SJCRH30 (cell line): ENCODE data around the gene GFPT1. TPM values are rescaled to one million over a fixed set of nuclear protein-coding genes. Genes with fewer than 3 reads are reported as not detected.

Source experiments
- DNase-seq, 2 experiments: peaks; one replicate each; pipeline ENCODE4 v3.0.0-alpha.2; 2015 to 2020
- H3K27ac ChIP-seq: fragments of 250-450 bp; sonication (Bioruptor Pico); 2 replicates; pipeline ENCODE4 v1.5.1; 2020; ENCODE audit warnings: mild to moderate bottlenecking, moderate library complexity
- H3K27me3 ChIP-seq: fragments of 250-450 bp; sonication (Bioruptor Pico); 2 replicates; pipeline ENCODE4 v1.5.1; 2020; ENCODE audit warnings: mild to moderate bottlenecking, moderate library complexity
- H3K36me3 ChIP-seq: fragments of 250-450 bp; sonication (Bioruptor Pico); 2 replicates; pipeline ENCODE4 v1.5.1; 2020; ENCODE audit warnings: mild to moderate bottlenecking, moderate library complexity
- H3K4me1 ChIP-seq: fragments of 250-450 bp; sonication (Bioruptor Pico); 2 replicates; pipeline ENCODE4 v1.5.1; 2020; ENCODE audit warnings: mild to moderate bottlenecking, moderate library complexity
- H3K4me3 ChIP-seq: fragments of 250-450 bp; sonication (Bioruptor Pico); 2 replicates; pipeline ENCODE4 v1.5.1; 2020; ENCODE audit warnings: mild to moderate bottlenecking, moderate library complexity
- H3K9me3 ChIP-seq: fragments of 250-450 bp; sonication (Bioruptor Pico); replicated peaks from 2 replicates; pipeline ENCODE4 v1.5.1; 2020; ENCODE audit warnings: mild to moderate bottlenecking, moderate library complexity
- total RNA-seq: library from RNA; depleted of rRNA; stranded (reverse); fragments of >200 nt; shearing (Covaris generic); gene quantifications from 2 replicates; pipeline ENCODE4 v1.2.3, GENCODE V29; 2014

The GFPT1 gene
- total RNA-seq, 1 experiment from 2014 or later = 59.9 TPM

DNA sequence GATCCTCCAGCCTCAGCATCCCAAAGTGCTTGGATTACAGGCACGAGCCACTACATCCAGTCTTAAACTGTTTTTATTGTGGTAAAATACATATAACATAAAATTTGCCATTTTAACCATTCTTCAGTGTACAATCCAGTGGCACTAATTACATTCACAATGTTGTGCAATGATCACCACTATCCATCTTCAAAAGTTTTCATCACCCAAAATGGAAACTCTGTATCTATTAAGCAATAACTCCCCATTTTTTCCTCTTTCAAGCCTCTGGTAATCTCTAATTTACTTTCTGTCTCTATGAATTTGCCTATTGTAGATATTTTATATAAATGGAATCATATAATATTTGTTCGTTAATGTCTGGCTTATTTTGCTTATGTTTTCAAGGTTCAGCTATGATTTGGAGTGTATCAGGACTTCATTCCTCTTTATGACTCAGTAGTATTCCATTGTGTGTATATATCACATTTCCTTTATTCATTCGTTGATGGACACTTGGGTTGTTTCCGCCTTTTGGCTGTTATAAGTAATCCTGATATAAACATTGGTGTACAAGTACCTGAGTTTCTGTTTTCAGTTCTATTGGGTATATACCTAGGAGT, 71.8 kb downstream of the GFPT1 start:
- Histone ChIP-seq H3K27ac (no peak overlapping the region), H3K27me3 (no peaks in the 10 kb centered on the region), H3K4me3 (no peak overlapping the region), H3K9me3 (peaks cover 8% of the 10 kb centered on the region), H3K4me1 (no peaks in the 10 kb centered on the region; the same call in none of the 2 replicates), H3K36me3 (peaks cover 12% of the 10 kb centered on the region)
- DNase-seq = no peak

DNA sequence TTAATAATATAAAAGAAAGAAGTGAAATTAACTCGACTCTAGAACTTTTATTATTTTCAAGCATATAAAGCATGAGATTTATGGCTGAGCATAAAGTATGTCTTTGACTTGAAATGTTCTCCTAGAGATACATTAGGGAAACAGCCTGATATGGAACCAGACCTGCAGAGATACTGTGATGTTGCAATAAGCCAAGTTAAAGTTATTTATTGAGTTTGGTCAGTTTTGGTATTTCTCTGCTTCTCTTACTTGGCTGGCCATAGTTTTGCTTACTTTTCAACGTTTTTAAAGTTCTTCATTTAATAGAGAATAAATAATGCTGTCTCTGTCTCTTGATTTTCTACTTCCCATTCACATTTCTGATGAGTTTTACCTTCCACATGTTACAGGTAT, 76.0 kb downstream of the GFPT1 start:
- Histone ChIP-seq H3K4me1 (peaks cover 8% of the 10 kb centered on the region), H3K27ac (no peak overlapping the region), H3K27me3 (no peaks in the 10 kb centered on the region), H3K4me3 (no peak overlapping the region), H3K36me3 (peaks cover 4% of the 10 kb centered on the region), H3K9me3 (peaks cover 8% of the 10 kb centered on the region)
- DNase-seq = no peak

DNA sequence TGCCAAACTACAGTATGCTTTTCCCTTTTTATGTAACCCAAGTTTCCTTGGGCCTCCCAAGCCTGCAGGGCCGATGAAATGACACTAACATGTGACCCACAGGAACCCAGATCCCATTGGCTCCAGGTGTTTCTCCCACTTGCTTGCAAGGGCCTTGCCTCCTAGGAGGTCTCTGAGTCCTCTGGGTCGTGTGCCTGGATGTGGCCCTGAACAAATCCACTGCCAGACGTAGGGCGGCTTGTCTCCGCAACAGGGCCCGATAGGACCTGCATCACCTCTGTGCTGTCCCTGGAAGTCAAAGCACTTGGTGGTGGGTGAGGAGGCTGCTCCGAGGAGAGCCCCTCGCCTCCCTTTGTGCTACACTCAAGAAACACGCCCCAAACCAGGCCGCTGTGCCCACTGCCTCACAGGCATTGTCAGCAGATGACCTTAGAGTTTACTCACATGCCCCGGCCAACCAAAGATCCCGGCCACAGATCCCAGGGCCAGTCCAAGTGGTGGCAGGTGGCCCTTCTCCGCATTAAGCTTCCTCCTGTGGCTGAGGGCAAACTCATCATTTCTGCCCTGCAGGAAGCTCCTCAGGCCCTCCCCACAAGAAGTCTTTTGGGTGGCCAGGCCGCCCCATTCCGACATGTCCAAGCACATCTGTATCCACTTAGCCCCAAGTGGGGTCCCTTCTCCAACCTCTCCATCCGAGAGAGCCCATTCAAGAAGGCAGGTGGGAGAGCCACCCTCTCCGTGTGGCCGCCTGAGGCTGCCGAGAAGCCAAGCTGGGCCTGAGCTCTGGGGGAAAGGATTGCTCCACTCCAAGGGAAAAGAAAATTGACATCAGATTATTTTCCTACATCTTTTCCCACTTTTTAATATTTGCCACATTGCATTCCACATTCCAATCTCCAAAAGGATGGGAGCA, 76.7 kb downstream of the GFPT1 start:
- no peak overlapping the region for H3K4me3 ChIP-seq
- no peak overlapping the region for H3K27ac ChIP-seq
- H3K27me3 ChIP-seq = no peaks in the 10 kb centered on the region
- no peaks in the 10 kb centered on the region for H3K36me3 ChIP-seq
- DNase-seq = no peak
- H3K4me1 ChIP-seq = peaks cover 8% of the 10 kb centered on the region
- H3K9me3 ChIP-seq = peaks cover 8% of the 10 kb centered on the region

DNA sequence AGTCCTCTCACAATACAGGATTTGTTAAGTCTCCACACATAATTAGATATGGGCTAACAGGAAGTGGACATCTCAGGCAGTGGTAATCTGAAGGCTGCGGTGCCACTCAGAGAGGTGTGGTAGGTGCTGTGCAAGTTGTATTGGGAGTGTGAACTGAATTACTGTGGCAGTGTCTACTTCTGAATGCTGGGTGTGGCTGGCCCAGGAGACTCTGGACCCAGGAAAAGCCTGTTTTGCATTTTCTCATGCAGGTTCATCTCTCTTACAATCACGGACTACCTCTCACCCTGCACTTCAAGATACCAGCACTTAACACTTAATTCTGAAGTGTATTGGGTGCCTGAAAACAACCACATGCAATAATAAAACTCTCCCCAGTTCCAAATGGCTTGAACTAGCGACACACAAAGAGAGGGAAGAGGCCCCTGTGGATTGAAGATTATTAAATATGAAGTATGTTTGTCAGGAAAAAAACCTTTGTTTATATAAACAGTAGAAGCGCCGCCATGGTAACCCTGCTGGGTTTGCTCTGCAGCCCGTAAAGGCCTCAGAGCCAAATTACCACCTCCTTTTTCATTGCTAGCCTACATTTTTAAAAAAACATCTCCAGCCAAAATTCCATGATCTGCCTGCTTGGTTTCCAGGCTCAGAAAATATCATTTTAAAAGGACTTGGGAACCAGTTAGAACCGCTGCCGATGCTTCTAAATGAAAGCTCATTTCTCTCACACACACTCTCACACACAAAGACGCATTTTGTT, 77.5 kb downstream of the GFPT1 start:
- peaks cover 8% of the 10 kb centered on the region for H3K4me1 ChIP-seq
- no peak overlapping the region for H3K27ac ChIP-seq
- no peak overlapping the region for H3K4me3 ChIP-seq
- H3K9me3 ChIP-seq = peaks cover 8% of the 10 kb centered on the region
- DNase-seq = peak in 1 of 2 experiments; percentile 29
- H3K27me3 ChIP-seq = no peaks in the 10 kb centered on the region
- no peaks in the 10 kb centered on the region for H3K36me3 ChIP-seq

DNA sequence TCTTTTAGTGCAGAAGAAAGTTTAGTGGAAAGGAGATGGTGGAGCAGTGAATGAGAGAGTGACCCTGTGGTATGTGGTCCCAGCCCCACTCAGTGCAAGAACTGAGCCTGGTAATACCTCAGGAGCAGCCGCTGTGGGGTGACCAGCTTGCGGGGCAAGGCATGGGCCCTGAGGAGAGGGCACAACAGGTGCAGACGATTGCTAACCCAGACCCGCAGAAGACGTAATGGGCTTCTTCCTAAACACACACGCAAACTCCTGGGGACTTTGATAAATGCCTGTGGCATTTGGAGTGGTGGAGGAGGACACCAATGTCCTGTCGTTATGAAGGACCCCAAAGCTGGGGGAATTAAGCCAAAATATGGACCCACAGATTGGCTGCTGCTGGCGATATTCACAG, 78.7 kb downstream of the GFPT1 start:
- no peak overlapping the region for H3K27ac ChIP-seq

DNA sequence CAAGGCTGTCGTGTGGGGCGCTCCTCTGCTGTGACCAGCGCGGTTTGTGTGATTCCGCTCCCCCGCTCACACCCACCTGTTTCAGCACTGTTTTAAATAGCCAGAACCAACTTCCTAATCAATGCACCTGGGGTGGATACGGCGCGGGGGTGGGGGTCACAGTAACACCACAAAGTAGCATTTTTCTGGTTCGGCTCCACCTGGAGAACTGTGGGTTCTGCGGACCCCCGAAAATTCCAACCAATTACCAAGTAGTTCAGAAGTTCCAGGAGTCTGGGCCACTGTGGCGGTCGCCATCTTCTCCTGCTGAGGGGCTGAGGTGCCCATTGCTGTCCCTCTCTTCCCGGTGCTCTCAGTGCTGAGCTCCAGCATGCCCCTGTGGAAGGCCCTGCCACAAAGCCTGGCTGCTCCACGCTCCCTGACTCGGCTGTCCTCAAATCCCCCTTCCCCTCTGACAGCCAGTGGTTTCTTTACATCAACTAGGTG, 79.4 kb downstream of the GFPT1 start:
- Histone ChIP-seq H3K4me3 (no peak overlapping the region), H3K4me1 (peaks cover 8% of the 10 kb centered on the region), H3K27me3 (no peaks in the 10 kb centered on the region), H3K36me3 (no peaks in the 10 kb centered on the region), H3K9me3 (peaks cover 4% of the 10 kb centered on the region; the same call in 1 of the 2 replicates), H3K27ac (no peak overlapping the region)
- DNase-seq = no peak

More for the DNA sequence above, 78.7 kb downstream of the GFPT1 start:
- no peak overlapping the region for H3K4me3 ChIP-seq
- H3K9me3 ChIP-seq = peaks cover 11% of the 10 kb centered on the region
- DNase-seq = no peak
- H3K36me3 ChIP-seq = no peaks in the 10 kb centered on the region
- no peaks in the 10 kb centered on the region for H3K27me3 ChIP-seq
- peaks cover 8% of the 10 kb centered on the region for H3K4me1 ChIP-seq

DNA sequence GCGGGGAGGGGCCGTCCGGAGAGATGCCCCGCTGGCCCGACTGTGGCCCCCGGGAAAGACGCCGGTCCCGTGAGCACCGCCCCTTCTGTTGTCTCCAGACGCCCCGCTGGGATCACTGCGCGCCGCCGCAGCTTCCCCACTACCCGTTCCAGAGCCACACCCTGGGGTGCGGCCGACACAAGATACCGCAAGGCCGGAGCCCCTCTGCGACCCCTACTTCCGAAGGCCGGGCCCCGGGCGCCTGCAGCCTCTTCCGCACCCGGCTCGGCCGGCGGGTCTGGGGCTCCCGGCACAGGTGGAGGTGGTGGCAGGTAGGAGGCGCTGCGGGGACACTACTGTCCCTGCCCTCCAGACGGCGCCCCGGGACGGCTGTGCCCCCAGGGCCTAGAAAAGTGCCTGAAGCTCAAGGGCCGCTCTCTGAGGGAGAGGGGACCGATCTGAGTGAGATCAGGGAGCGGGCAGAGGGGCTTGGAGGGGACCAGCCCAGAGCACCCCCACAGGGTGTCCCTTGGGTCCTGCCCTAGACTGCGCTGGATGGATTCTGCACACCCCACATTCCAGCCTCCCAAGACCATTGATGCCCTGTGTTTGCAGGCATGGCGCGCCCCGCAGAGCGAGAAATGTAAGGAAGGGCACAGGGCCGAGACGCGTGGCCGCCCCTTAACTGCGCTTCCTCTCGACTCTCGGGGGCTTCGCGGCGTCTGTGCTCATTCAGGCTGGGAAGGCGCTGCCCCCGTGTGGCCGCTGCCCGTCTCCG, 80.0 kb downstream of the GFPT1 start:
- peak overlapping the region; percentile 34 for H3K4me3 ChIP-seq
- H3K4me1 ChIP-seq = peaks cover 8% of the 10 kb centered on the region
- DNase-seq = peak; percentile 88 to 94
- peak overlapping the region; percentile 34 for H3K27ac ChIP-seq
- no peaks in the 10 kb centered on the region for H3K36me3 ChIP-seq
- H3K9me3 ChIP-seq = peaks cover 4% of the 10 kb centered on the region; the same call in 1 of the 2 replicates
- no peaks in the 10 kb centered on the region for H3K27me3 ChIP-seq

DNA sequence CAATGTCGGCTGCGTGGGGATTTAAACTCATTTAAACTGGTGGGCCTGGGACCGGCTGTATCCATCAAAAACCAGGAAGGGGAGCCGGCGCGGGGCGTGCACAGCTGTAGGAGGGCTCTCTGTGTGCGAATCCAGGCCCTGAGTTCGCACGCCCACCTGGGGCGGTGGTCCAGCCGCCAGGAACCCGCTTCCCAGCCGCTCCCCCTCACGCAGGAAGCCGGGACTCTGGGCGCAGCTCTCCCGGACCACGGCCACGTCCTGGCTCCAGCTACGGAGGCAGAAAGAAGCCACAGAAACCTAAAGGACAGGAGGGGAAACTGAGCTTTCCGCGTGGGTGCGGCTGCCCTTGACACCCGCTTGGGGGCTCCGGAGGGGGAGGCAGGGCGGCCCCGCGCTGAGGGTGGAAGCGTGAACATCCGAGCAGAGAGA, 80.6 kb downstream of the GFPT1 start:
- Histone ChIP-seq H3K4me1 (peaks cover 8% of the 10 kb centered on the region), H3K27ac (no peak overlapping the region)

DNA sequence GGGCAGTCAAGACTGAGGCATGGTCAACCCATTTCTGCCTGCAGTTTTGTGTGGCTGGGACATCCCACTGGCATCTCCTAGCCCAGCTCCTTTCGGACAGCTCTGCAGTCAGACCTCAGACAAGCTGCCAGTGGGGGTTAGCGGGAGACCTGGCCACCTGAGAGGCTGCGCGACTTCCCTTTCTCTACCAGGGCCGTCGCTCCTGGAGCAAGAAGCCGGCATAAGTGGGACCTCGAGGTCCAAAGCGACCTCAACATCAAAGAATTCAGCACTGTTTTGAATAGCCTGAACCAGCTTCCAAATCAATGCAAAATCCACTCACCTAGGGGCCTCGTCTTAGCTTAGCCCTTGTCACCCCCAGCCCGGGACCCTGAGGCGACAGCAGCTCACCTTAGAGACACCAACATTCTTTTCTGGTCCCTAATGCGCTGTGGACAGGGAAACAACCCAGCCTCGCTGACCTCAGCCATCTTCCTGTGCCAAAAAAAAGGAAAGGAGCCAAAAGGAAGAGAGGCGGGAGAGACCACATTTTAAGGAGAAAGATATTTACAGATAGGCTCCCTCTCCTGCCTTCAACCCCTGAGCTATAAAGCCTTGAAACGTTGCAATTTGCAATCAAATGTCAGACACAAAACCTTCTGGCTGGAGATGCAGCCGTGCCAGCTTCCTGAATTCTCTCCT, 81.2 kb downstream of the GFPT1 start:
- no peak for DNase-seq
- H3K4me1 ChIP-seq = peaks cover 8% of the 10 kb centered on the region
- H3K4me3 ChIP-seq = no peak overlapping the region
- peaks cover 4% of the 10 kb centered on the region; the same call in 1 of the 2 replicates for H3K9me3 ChIP-seq
- no peak overlapping the region for H3K27ac ChIP-seq
- no peaks in the 10 kb centered on the region for H3K27me3 ChIP-seq
- no peaks in the 10 kb centered on the region for H3K36me3 ChIP-seq

More for the DNA sequence above, 80.6 kb downstream of the GFPT1 start:
- Histone ChIP-seq H3K4me3 (no peak overlapping the region), H3K36me3 (no peaks in the 10 kb centered on the region), H3K9me3 (peaks cover 4% of the 10 kb centered on the region; the same call in 1 of the 2 replicates), H3K27me3 (no peaks in the 10 kb centered on the region)
- DNase-seq = no peak

DNA sequence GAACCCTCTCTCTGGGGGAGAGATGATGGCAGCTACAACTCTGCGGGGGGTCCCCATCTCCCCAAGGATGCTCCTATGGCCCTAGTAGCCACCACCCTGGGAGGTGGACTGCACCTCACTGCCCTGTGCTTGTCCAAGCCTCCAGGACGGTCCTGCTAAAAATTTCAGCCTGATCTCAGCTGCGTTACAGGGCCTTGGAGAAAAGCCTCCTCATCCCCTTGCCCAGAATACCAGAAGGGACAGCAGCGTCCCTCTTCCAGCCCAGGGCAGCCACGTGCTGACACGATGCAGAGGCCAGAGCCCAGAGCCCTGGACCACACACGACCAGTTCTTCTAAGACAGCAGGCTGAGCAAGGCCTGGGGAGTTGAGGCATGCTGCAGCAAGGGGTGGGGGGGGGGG, 81.9 kb downstream of the GFPT1 start:
- Histone ChIP-seq H3K4me3 (no peak overlapping the region), H3K4me1 (peaks cover 10% of the 10 kb centered on the region), H3K27me3 (no peaks in the 10 kb centered on the region), H3K27ac (no peak overlapping the region), H3K9me3 (peaks cover 4% of the 10 kb centered on the region; the same call in 1 of the 2 replicates), H3K36me3 (no peaks in the 10 kb centered on the region)
- no peak for DNase-seq

DNA sequence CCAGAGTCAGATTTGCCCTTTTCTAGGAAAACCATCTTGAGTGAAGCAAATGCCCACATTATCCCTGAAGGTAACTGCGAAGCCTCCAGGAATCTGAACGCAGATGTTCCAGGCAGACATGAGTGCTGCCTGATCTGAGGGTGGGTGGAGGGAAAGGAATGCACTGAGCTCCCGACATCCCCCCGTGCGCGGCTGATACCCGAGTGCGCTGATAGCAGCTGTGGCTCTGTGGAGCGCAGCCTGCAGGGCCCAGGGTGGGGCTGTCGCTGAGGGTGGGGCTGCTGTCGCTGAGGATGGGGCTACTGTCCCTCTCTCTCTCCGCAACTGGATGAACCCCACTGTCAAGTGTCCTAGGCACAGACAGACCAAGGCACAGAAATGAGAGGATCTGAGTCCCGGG, 82.4 kb downstream of the GFPT1 start:
- H3K36me3 ChIP-seq = no peaks in the 10 kb centered on the region
- no peaks in the 10 kb centered on the region for H3K27me3 ChIP-seq
- H3K9me3 ChIP-seq = peaks cover 4% of the 10 kb centered on the region; the same call in 1 of the 2 replicates
- peak in 1 of 2 experiments; percentile 38 for DNase-seq
- no peak overlapping the region for H3K27ac ChIP-seq
- H3K4me1 ChIP-seq = peaks cover 12% of the 10 kb centered on the region
- H3K4me3 ChIP-seq = no peak overlapping the region

DNA sequence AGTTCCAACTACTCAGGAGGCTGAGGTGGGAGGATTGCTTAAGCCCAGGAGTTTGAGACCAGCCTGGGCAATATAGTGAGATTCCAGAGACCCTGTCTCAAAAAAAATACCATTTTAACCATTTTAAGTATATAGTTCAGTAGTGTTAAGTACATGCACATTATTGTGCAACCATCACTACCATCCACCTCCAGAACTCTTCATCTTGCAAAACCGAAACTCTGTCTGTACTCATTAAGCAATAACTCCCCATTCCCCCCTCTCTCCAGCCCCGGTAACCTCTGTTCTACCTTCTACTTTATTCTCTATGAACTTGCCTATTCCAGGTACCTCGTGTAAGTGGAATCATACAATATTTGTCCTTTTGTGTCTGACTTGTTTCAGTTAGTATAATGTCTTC, 86.4 kb downstream of the GFPT1 start:
- H3K4me3 ChIP-seq = no peak overlapping the region
- no peaks in the 10 kb centered on the region for H3K27me3 ChIP-seq
- DNase-seq = no peak
- H3K27ac ChIP-seq = no peak overlapping the region
- H3K4me1 ChIP-seq = peaks cover 27% of the 10 kb centered on the region
- no peaks in the 10 kb centered on the region for H3K36me3 ChIP-seq
- peaks cover 4% of the 10 kb centered on the region; the same call in 1 of the 2 replicates for H3K9me3 ChIP-seq

DNA sequence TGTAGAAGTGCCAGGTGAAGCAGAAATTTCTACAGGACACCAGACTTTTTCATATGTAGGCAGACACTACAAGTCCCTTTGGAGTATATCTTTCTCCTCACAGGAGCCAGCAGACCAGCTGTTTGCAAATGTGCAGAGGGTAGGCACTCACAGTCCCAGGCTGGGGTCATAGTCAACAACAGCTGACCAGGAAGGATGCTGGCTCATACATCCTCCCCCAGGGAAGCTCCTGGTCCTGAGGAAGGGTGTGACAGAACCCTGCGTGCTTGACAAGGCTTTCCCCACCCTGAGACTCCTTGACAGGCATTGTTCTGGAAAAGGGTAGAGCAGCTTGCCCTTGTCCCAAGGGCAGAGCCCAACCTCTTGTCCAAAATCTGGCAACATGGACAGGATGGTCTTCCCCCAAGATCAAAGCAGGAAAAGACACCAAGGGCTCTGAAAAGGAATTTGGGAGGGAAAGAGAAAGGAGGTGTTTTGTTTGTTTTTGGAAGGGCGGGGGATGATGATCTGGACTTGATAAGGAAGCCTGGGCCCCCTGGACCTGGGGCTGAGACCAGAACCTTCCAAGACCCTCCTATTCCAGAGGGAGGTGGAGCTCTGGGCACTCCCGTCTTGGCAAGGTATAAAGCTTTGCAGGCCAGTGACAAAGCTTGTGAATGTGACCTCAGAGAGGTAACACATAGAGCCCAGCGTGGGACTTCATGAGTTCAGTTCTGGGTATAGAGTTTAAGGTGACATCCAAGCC, 87.1 kb downstream of the GFPT1 start:
- peak; percentile 54 to 65 for DNase-seq
- H3K27me3 ChIP-seq = no peaks in the 10 kb centered on the region
- no peaks in the 10 kb centered on the region for H3K36me3 ChIP-seq
- H3K9me3 ChIP-seq = peaks cover 4% of the 10 kb centered on the region; the same call in 1 of the 2 replicates
- no peak overlapping the region for H3K27ac ChIP-seq
- H3K4me3 ChIP-seq = no peak overlapping the region
- peaks cover 27% of the 10 kb centered on the region for H3K4me1 ChIP-seq
